BE2C (cell line): Measurements from ENCODE around the gene SOX6.
"Not testable (repeated sequence)": the region's sequence is repeated elsewhere in the genome, so short reads cannot be mapped to it uniquely, and the experiment has no call there.

Experiments
- DNase-seq: peaks from one replicate; pipeline ENCODE4 v3.0.0-alpha.2; 2020
- H3K27me3 ChIP-seq: fragments of 250-450 bp; sonication (Bioruptor Pico); 2 replicates; pipeline ENCODE4 v1.5.1; 2020; ENCODE audit warnings: mild to moderate bottlenecking
- H3K36me3 ChIP-seq: fragments of 250-450 bp; sonication (Bioruptor Pico); 2 replicates; pipeline ENCODE4 v1.5.1; 2020; ENCODE audit warnings: mild to moderate bottlenecking
- H3K4me1 ChIP-seq: fragments of 250-450 bp; sonication (Bioruptor Pico); 2 replicates; pipeline ENCODE4 v1.5.1; 2020
- H3K4me3 ChIP-seq: 2 replicates; pipeline ENCODE4 v1.5.1; 2011; ENCODE audit warnings: low read depth, low read length
- H3K9me3 ChIP-seq: fragments of 250-450 bp; sonication (Bioruptor Pico); 2 replicates; pipeline ENCODE4 v1.5.1; 2020
- CTCF ChIP-seq: IDR thresholded peaks from 2 replicates; pipeline ENCODE4 v1.5.1; 2012; ENCODE audit warnings: mild to moderate bottlenecking, low read depth, low read length

SOX6 gene

GRCh38 chr11:16151138-16151537, 205.2 kb downstream of the SOX6 start:
- no peak for TF ChIP-seq CTCF
- Histone ChIP-seq H3K4me3 (no peak overlapping the region), H3K36me3 (no peaks in the 10 kb centered on the region), H3K27me3 (no peaks in the 10 kb centered on the region), H3K4me1 (no peaks in the 10 kb centered on the region), H3K9me3 (no peaks in the 10 kb centered on the region)
- no peak for DNase-seq

GRCh38 chr11:16149476-16149875, 206.9 kb downstream of the SOX6 start:
- Histone ChIP-seq H3K4me1 (no peaks in the 10 kb centered on the region), H3K4me3 (no peak overlapping the region), H3K9me3 (no peaks in the 10 kb centered on the region), H3K36me3 (no peaks in the 10 kb centered on the region), H3K27me3 (no peaks in the 10 kb centered on the region)
- no peak for DNase-seq
- TF ChIP-seq CTCF, result no peak

GRCh38 chr11:16148301-16148931, 207.9 kb downstream of the SOX6 start:
- Histone ChIP-seq H3K4me3 (no peak overlapping the region), H3K4me1 (no peaks in the 10 kb centered on the region), H3K36me3 (no peaks in the 10 kb centered on the region), H3K27me3 (no peaks in the 10 kb centered on the region), H3K9me3 (no peaks in the 10 kb centered on the region)
- no peak for DNase-seq
- TF ChIP-seq CTCF, result no peak

GRCh38 chr11:16146980-16147379, 209.4 kb downstream of the SOX6 start:
- H3K4me3 ChIP-seq, H3K4me1 ChIP-seq, H3K9me3 ChIP-seq, H3K27me3 ChIP-seq, DNase-seq, H3K36me3 ChIP-seq: not testable (repeated sequence)

- not testable (repeated sequence) for H3K27me3 ChIP-seq, H3K4me3 ChIP-seq, H3K36me3 ChIP-seq, H3K9me3 ChIP-seq, H3K4me1 ChIP-seq, DNase-seq
Measured at GRCh38 chr11:16141614-16142013, 214.7 kb downstream of the SOX6 start.

DNA sequence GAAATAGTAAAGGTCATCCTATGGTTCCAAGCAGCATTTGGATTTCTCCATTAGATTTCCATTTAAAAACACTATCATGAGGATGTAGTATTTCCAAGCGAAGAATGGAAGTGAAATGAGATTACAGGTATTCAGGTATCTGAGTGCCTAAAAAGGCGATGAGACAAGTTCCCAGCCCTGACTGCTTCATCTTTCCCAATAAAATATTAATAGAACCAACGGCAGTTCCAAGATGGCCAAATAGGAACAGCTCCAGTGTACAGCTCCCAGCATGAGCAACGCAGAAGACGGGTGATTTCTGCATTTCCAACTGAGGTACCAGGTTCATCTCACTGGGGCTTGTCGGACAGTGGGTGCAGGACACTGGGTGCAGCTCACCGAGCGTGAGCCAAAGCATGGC, 215.2 kb downstream of the SOX6 start:
- not testable (repeated sequence) for H3K4me3 ChIP-seq, H3K36me3 ChIP-seq, H3K27me3 ChIP-seq, H3K9me3 ChIP-seq, H3K4me1 ChIP-seq, DNase-seq

GRCh38 chr11:16136792-16137390, 219.5 kb downstream of the SOX6 start:
- Histone ChIP-seq H3K4me3 (no peak overlapping the region), H3K27me3 (no peaks in the 10 kb centered on the region), H3K9me3 (no peaks in the 10 kb centered on the region), H3K4me1 (no peaks in the 10 kb centered on the region), H3K36me3 (no peaks in the 10 kb centered on the region)
- no peak for DNase-seq
- TF ChIP-seq CTCF, result no peak

DNA sequence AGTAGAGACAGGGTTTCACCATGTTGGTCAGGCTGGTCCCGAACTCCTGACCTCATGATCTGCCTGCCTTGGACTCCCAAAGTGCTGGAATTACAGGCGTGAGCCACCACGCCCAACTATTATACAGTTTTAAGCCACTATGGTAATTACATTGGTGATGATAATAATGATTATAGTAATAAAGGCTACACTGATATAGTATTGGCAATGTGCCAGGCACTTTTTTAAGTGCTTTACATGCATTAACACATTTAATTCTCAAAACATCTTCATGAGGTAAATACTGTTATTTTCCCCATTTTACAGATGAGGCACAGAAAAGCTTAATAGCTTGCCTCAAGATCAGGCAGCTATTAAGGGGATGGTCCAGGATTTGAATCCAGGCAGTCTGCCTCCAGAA, 222.5 kb downstream of the SOX6 start:
- Histone ChIP-seq H3K9me3 (no peaks in the 10 kb centered on the region), H3K27me3 (no peaks in the 10 kb centered on the region), H3K4me3 (no peak overlapping the region), H3K36me3 (no peaks in the 10 kb centered on the region), H3K4me1 (no peaks in the 10 kb centered on the region)
- TF ChIP-seq CTCF, result no peak
- DNase-seq, result no peak
